PC-3 (cell line): ENCODE measurements around the gene GPC5.

Experiments
- EZH2 ChIP-seq: fragments of 300-600 bp; sonication (generic); IDR thresholded peaks from one replicate; pipeline ENCODE4 v1.6.1; 2017; ENCODE audit warnings: antibody characterized with exemption, mild to moderate bottlenecking, low read length; ENCODE audit not compliant: unreplicated experiment
- TF ChIP-seq, protein P1 (sequence below): fragments of 300-600 bp; sonication (generic); conservative IDR thresholded peaks from 2 replicates; pipeline ENCODE4 v1.5.1; 2017; ENCODE audit warnings: antibody characterized with exemption, low read depth, mild to moderate bottlenecking, low read length

DNA sequence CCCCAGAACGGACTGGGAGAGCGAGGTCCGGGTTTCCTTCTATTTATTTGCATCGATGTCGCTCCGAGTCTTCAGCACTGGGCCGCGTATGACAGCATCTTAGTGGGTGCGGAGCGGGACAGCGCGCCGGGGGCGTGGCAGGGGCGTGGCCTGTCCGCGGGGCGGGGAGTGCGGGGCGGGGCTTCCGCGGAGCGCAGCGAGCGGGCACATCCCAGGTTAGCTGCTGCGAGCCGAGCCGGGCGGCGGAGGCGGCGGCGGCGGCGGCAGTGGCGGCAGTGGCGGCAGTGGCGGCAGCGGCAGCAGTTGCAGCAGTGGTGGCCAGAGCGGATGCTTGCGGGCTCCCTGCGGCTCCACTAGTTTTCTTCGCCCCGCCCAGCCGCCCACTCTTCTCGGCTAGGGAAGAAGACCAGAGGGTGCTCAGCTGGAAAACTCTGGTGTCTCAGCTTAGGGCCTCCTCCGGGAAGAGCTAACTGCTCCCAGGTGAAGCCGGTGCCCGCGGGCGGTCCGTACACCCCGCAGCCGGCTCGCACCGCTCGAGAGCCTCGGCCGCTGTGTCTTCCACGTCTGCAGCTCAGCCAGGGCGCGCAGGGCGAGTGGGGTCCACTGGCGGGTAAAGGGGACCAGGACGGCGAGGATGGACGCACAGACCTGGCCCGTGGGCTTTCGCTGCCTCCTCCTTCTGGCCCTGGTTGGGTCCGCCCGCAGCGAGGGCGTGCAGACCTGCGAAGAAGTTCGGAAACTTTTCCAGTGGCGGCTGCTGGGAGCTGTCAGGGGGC lies at the start of gene GPC5:
- TF ChIP-seq, protein P1, sequence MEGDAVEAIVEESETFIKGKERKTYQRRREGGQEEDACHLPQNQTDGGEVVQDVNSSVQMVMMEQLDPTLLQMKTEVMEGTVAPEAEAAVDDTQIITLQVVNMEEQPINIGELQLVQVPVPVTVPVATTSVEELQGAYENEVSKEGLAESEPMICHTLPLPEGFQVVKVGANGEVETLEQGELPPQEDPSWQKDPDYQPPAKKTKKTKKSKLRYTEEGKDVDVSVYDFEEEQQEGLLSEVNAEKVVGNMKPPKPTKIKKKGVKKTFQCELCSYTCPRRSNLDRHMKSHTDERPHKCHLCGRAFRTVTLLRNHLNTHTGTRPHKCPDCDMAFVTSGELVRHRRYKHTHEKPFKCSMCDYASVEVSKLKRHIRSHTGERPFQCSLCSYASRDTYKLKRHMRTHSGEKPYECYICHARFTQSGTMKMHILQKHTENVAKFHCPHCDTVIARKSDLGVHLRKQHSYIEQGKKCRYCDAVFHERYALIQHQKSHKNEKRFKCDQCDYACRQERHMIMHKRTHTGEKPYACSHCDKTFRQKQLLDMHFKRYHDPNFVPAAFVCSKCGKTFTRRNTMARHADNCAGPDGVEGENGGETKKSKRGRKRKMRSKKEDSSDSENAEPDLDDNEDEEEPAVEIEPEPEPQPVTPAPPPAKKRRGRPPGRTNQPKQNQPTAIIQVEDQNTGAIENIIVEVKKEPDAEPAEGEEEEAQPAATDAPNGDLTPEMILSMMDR = no peak
- no peak for TF ChIP-seq EZH2
